HEK293 (cell line): ENCODE measurements around the gene B3GNT3.

Experiments used
- CTCF ChIA-PET: fragments of 350-600 bp; formaldehyde crosslinking; extraction: SDS; loops from one replicate; lab custom pipeline; 2021; ENCODE audit warnings: antibody characterized with exemption; lab: Yijun Ruan, JAX
- POLR2A ChIA-PET: fragments of 300-600 bp; formaldehyde crosslinking; extraction: SDS; loops from one replicate; lab custom pipeline; 2020; ENCODE audit warnings: antibody characterized with exemption, inconsistent platforms; lab: Yijun Ruan, JAX
- H3K27ac ChIP-seq: fragments of 200-500 bp; sonication (Bioruptor generic); 2 replicates; pipeline ENCODE4 v1.5.1; 2014; ENCODE audit warnings: low read depth, low read length, control low read depth, inconsistent platforms; ENCODE audit errors: extremely low read depth
- H3K36me3 ChIP-seq, 2 experiments: fragments of 200-500 bp in 1 of 2; sonication (Bioruptor generic) in 1 of 2; 1 replicate in 1 of 2; 2 replicates in 1 of 2; pipeline ENCODE4 v1.5.1; 2014 to 2017; ENCODE audit warnings: inconsistent platforms in 2 of 2, low read length in 2 of 2; ENCODE audit not compliant: control insufficient read depth in 2 of 2, insufficient read depth in 1 of 2
- H3K4me1 ChIP-seq: fragments of 200-500 bp; sonication (Bioruptor generic); 2 replicates; pipeline ENCODE4 v1.5.1; 2014; ENCODE audit warnings: mild to moderate bottlenecking, low read length, inconsistent platforms; ENCODE audit not compliant: control insufficient read depth, insufficient read depth
- H3K4me3 ChIP-seq: 2 replicates; pipeline ENCODE4 v1.5.1; 2011; ENCODE audit warnings: low read depth, mild to moderate bottlenecking, control low read depth, low read length, moderate library complexity
- H3K9me3 ChIP-seq: fragments of 200-500 bp; sonication (Bioruptor generic); 2 replicates; pipeline ENCODE4 v1.5.1; 2014; ENCODE audit warnings: low read depth, low read length, inconsistent platforms; ENCODE audit not compliant: control insufficient read depth, insufficient read depth
- GLIS1 ChIP-seq: fragments of 450-650 bp; formaldehyde crosslinking; IDR thresholded peaks from 2 replicates; pipeline ENCODE4 v1.5.1; 2016; ENCODE audit warnings: missing biosample characterization, missing genetic modification characterization
- KLF1 ChIP-seq: fragments of 450-650 bp; formaldehyde crosslinking; IDR thresholded peaks from 2 replicates; pipeline ENCODE4 v1.5.1; 2016; ENCODE audit warnings: missing biosample characterization, missing genetic modification characterization
- MYNN ChIP-seq: fragments of 450-650 bp; formaldehyde crosslinking; IDR thresholded peaks from 2 replicates; pipeline ENCODE4 v1.5.1; 2016; ENCODE audit warnings: missing biosample characterization, missing genetic modification characterization, borderline replicate concordance
- SP2 ChIP-seq: fragments of 450-650 bp; formaldehyde crosslinking; IDR thresholded peaks from 2 replicates; pipeline ENCODE4 v1.5.1; 2016; ENCODE audit warnings: missing biosample characterization, missing genetic modification characterization
- SP3 ChIP-seq: fragments of 450-650 bp; formaldehyde crosslinking; IDR thresholded peaks from 2 replicates; pipeline ENCODE4 v1.5.1; 2016; ENCODE audit warnings: missing biosample characterization, missing genetic modification characterization
- ZBTB20 ChIP-seq: fragments of 450-650 bp; formaldehyde crosslinking; IDR thresholded peaks from 2 replicates; pipeline ENCODE4 v1.5.1; 2016; ENCODE audit warnings: missing biosample characterization, missing genetic modification characterization
- ZIC2 ChIP-seq: fragments of 450-650 bp; formaldehyde crosslinking; IDR thresholded peaks from 2 replicates; pipeline ENCODE4 v1.5.1; 2016; ENCODE audit warnings: missing biosample characterization, missing genetic modification characterization
- ZNF169 ChIP-seq: fragments of 450-650 bp; formaldehyde crosslinking; IDR thresholded peaks from 2 replicates; pipeline ENCODE4 v1.5.1; 2016; ENCODE audit warnings: missing biosample characterization, missing genetic modification characterization
- ZNF23 ChIP-seq: fragments of 450-650 bp; formaldehyde crosslinking; IDR thresholded peaks from 2 replicates; pipeline ENCODE4 v1.5.1; 2016; ENCODE audit warnings: missing biosample characterization, missing genetic modification characterization, borderline replicate concordance
- ZNF335 ChIP-seq: fragments of 450-650 bp; formaldehyde crosslinking; conservative IDR thresholded peaks from 2 replicates; pipeline ENCODE4 v1.5.1; 2016; ENCODE audit warnings: missing biosample characterization, missing genetic modification characterization
- ZNF391 ChIP-seq: fragments of 450-650 bp; formaldehyde crosslinking; IDR thresholded peaks from 2 replicates; pipeline ENCODE4 v1.5.1; 2016; ENCODE audit warnings: low read depth, missing biosample characterization, missing genetic modification characterization, borderline replicate concordance
- ZNF747 ChIP-seq: fragments of 450-650 bp; formaldehyde crosslinking; IDR thresholded peaks from 2 replicates; pipeline ENCODE4 v1.5.1; 2016; ENCODE audit warnings: missing biosample characterization, missing genetic modification characterization
- TF ChIP-seq, protein P1 (sequence below): fragments of 450-650 bp; formaldehyde crosslinking; IDR thresholded peaks from 2 replicates; pipeline ENCODE4 v1.5.1; 2016; ENCODE audit warnings: missing biosample characterization, missing genetic modification characterization, low read depth
- TF ChIP-seq, protein P2 (sequence below): fragments of 450-650 bp; formaldehyde crosslinking; IDR thresholded peaks from 2 replicates; pipeline ENCODE4 v1.5.1; 2016; ENCODE audit warnings: missing biosample characterization, missing genetic modification characterization, borderline replicate concordance
- TF ChIP-seq, protein P3 (sequence below): fragments of 450-650 bp; formaldehyde crosslinking; IDR thresholded peaks from 2 replicates; pipeline ENCODE4 v1.5.1; 2016; ENCODE audit warnings: missing biosample characterization, missing genetic modification characterization
- TF ChIP-seq, protein P4 (sequence below): fragments of 450-650 bp; formaldehyde crosslinking; IDR thresholded peaks from 2 replicates; pipeline ENCODE4 v1.5.1; 2017; ENCODE audit warnings: missing biosample characterization, missing genetic modification characterization

Gene B3GNT3

DNA sequence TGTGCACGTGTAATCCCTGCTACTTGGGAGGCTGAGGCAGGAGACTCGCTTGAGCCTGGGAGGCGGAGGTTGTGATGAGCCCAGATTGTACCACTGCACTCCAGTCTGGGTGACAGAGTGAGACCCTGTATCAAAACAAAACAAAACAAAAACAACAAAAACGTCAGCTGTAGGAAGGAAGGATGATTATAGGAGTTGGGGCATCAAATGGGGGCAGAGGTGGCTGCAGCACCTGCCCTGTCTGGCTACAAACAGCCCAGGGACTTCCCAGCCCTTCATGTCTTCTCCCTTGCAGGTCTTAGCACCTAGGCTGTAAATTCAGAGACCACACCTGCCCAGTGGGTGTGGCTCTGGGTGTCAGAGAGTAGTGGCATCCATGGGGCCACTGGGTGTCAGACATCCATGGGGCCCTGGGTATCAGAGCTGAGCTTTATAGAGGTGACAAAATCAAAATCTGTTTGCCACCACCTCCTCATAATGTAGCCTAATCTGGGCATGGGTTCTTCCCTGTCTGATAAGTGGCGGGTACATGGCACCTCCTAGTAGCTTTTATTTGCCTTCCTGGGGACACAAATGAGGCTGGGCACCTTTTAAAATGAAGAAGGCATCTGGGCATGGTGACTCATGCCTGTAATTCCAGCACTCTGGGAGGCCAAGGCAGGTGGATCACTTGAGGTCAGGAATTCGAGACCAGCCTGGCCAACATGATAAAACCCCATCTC, 4.7 kb upstream of the B3GNT3 start:
- Histone ChIP-seq H3K9me3 (no peaks in the 10 kb centered on the region), H3K36me3 (no peaks in the 10 kb centered on the region), H3K27ac (no peak overlapping the region), H3K4me1 (peaks cover 4% of the 10 kb centered on the region; the same call in 1 of the 2 replicates), H3K4me3 (no peak overlapping the region)
- POLR2A ChIA-PET: interaction anchor here (0.9 kb wide), 1 partner anchor 69 kb away, joined by 3 read pairs; no protein-coding TSS in a partner anchor
- CTCF ChIA-PET: interaction anchor here (0.6 to 1.1 kb wide), 4 partner anchors 15 to 326 kb away, joined by 3 to 4 read pairs (median 3); no protein-coding TSS in a partner anchor
- TF ChIP-seq ZNF391 (no peak), ZIC2 (tag by site-specific recombination) (peak; percentile 55), MYNN (tag by site-specific recombination) (0 out of 2 replicates have a peak, but pooled peaks have one; percentile 42), KLF1 (peak; percentile 13; the same call in 1 of the 2 replicates), GLIS1 (tag by site-specific recombination) (peak; percentile 96), ZNF335 (tag by site-specific recombination) (peak; percentile 59), ZBTB20 (tag by site-specific recombination) (0 out of 2 replicates have a peak, but pooled peaks have one; percentile 17), ZNF747 (tag by site-specific recombination) (0 out of 2 replicates have a peak, but pooled peaks have one; percentile 28), SP3 (tag by site-specific recombination) (peak; percentile 35; the same call in 1 of the 2 replicates)
- TF ChIP-seq, protein P1, sequence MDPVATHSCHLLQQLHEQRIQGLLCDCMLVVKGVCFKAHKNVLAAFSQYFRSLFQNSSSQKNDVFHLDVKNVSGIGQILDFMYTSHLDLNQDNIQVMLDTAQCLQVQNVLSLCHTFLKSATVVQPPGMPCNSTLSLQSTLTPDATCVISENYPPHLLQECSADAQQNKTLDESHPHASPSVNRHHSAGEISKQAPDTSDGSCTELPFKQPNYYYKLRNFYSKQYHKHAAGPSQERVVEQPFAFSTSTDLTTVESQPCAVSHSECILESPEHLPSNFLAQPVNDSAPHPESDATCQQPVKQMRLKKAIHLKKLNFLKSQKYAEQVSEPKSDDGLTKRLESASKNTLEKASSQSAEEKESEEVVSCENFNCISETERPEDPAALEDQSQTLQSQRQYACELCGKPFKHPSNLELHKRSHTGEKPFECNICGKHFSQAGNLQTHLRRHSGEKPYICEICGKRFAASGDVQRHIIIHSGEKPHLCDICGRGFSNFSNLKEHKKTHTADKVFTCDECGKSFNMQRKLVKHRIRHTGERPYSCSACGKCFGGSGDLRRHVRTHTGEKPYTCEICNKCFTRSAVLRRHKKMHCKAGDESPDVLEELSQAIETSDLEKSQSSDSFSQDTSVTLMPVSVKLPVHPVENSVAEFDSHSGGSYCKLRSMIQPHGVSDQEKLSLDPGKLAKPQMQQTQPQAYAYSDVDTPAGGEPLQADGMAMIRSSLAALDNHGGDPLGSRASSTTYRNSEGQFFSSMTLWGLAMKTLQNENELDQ (tag by site-specific recombination): no peak
- TF ChIP-seq, protein P2, sequence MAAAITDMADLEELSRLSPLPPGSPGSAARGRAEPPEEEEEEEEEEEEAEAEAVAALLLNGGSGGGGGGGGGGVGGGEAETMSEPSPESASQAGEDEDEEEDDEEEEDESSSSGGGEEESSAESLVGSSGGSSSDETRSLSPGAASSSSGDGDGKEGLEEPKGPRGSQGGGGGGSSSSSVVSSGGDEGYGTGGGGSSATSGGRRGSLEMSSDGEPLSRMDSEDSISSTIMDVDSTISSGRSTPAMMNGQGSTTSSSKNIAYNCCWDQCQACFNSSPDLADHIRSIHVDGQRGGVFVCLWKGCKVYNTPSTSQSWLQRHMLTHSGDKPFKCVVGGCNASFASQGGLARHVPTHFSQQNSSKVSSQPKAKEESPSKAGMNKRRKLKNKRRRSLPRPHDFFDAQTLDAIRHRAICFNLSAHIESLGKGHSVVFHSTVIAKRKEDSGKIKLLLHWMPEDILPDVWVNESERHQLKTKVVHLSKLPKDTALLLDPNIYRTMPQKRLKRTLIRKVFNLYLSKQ (tag by site-specific recombination): no peak
- TF ChIP-seq, protein P3, sequence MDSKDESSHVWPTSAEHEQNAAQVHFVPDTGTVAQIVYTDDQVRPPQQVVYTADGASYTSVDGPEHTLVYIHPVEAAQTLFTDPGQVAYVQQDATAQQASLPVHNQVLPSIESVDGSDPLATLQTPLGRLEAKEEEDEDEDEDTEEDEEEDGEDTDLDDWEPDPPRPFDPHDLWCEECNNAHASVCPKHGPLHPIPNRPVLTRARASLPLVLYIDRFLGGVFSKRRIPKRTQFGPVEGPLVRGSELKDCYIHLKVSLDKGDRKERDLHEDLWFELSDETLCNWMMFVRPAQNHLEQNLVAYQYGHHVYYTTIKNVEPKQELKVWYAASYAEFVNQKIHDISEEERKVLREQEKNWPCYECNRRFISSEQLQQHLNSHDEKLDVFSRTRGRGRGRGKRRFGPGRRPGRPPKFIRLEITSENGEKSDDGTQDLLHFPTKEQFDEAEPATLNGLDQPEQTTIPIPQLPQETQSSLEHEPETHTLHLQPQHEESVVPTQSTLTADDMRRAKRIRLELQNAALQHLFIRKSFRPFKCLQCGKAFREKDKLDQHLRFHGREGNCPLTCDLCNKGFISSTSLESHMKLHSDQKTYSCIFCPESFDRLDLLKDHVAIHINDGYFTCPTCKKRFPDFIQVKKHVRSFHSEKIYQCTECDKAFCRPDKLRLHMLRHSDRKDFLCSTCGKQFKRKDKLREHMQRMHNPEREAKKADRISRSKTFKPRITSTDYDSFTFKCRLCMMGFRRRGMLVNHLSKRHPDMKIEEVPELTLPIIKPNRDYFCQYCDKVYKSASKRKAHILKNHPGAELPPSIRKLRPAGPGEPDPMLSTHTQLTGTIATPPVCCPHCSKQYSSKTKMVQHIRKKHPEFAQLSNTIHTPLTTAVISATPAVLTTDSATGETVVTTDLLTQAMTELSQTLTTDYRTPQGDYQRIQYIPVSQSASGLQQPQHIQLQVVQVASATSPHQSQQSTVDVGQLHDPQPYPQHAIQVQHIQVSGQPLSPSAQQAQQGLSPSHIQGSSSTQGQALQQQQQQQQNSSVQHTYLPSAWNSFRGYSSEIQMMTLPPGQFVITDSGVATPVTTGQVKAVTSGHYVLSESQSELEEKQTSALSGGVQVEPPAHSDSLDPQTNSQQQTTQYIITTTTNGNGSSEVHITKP: peak; percentile 95
- TF ChIP-seq, protein P4, sequence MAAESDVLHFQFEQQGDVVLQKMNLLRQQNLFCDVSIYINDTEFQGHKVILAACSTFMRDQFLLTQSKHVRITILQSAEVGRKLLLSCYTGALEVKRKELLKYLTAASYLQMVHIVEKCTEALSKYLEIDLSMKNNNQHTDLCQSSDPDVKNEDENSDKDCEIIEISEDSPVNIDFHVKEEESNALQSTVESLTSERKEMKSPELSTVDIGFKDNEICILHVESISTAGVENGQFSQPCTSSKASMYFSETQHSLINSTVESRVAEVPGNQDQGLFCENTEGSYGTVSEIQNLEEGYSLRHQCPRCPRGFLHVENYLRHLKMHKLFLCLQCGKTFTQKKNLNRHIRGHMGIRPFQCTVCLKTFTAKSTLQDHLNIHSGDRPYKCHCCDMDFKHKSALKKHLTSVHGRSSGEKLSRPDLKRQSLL (tag by site-specific recombination): no peak

DNA sequence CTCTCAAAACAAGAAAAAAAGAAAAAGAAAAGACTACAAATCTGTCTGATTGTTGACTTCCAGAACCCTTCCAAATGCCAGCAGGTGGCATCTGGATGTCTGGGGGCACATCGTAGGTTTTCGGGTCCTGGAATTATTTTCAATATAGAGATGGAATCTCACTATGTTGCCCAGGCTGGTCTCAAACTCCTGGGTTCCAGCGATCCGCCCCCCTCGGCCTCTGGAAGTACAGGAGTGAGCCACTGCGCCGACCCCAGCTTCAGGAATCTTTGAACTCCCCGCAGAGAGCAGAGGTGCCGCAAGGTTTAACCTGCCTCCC, 567 bp upstream of the B3GNT3 start:
- CTCF ChIA-PET: interaction anchor here (1.1 to 2.4 kb wide), 2 partner anchors 11 to 65 kb away, joined by 4 to 5 read pairs; partner anchors contain the start of gene RPL18A
- no peak for TF ChIP-seq ZNF169
- TF ChIP-seq ZNF23 (tag by site-specific recombination): no peak
- TF ChIP-seq SP2 (tag by site-specific recombination): no peak
- peaks cover 4% of the 10 kb centered on the region; the same call in 1 of the 2 replicates for H3K4me1 ChIP-seq
- no peak overlapping the region for H3K4me3 ChIP-seq
- no peak overlapping the region for H3K27ac ChIP-seq
- no peaks in the 10 kb centered on the region for H3K9me3 ChIP-seq
- H3K36me3 ChIP-seq: no peaks in the 10 kb centered on the region
- POLR2A ChIA-PET: interaction anchor here (1.0 to 1.8 kb wide), 3 partner anchors 36 to 76 kb away, joined by 5 to 6 read pairs (median 6); partner anchors contain the start of genes MAP1S and RPL18A
